Urothelium cell line (cell line): ENCODE data around the gene LCAT.

Experiments used
- DNase-seq: peaks from one replicate; pipeline ENCODE4 v3.0.0; 2011; ENCODE audit warnings: low spot score, mixed read lengths
- FAIRE-seq: peaks from 2 replicates; lab custom pipeline; 2011; peaks lifted over from hg19 to GRCh38; lab: Jason Lieb, UNC

Gene LCAT

DNA sequence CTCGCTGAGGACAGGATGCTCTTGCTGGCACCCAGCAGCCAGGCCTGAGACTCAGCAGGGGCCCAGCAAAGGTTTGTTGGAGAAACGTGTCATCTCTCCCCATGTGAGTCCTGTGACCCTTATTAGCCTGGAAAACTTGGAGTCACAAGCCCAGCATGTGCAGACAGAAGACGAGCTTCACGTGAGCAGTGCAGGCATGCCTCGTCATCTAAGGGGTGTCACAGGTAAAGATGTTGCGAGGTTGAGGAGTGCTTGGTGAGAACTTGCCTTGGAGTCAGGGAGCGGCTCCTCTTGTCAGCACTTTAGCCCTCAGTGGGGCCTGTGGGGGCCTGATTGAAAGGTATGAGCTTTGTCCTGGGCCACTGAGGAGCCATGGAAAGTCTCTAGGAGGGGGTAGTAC lies 10.1 kb downstream of the LCAT start:
- FAIRE-seq: no peak
- no peak for DNase-seq

GRCh38 chr16:67932462-67932840 lies 11.5 kb downstream of the LCAT start:
- FAIRE-seq: no peak

GRCh38 chr16:67931712-67932461 lies 12.0 kb downstream of the LCAT start, which contains the start of gene CTRL:
Gene CTRL, minus strand, starts transcription at chr16:67931862. Its CDS starts 10 bp downstream, at chr16:67931852.
- DNase-seq (no peak), FAIRE-seq (no peak)

More at GRCh38 chr16:67932462-67932840, 11.5 kb downstream of the LCAT start:
- DNase-seq: no peak

DNA sequence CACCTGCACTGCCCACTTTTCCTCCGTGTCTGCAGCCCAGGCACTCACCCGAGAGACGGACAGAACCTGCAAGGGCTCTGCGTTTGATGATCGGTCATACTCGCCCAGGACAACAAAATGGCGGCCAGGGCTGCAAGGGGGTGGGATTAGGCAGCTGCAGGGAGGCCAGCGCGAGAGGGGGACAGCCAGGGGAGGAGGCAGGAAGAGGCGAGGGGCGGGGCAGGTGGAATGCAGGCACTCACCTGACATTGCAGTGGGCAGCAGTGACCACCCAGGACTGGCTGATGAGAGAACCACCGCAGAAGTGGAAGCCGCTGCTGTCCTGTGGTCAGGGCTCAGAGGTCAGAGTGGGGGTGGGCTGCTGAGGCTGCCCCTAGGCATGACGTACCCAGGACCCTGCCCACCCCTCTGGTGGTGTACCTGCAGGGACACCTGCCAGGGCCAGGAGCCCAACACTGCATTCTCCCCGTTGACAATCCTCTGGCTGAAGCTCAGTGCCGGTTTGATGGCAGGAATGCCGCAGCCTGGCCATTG lies 13.2 kb downstream of the LCAT start:
- DNase-seq (no peak), FAIRE-seq (no peak)

- DNase-seq: no peak
Measured at GRCh38 chr16:67930191-67930590, 13.7 kb downstream of the LCAT start.

GRCh38 chr16:67928561-67929364 lies 15.2 kb downstream of the LCAT start:
- peak; percentile 79 for FAIRE-seq
- peak; percentile 81 for DNase-seq

More at GRCh38 chr16:67930191-67930590, 13.7 kb downstream of the LCAT start:
- FAIRE-seq: no peak

DNA sequence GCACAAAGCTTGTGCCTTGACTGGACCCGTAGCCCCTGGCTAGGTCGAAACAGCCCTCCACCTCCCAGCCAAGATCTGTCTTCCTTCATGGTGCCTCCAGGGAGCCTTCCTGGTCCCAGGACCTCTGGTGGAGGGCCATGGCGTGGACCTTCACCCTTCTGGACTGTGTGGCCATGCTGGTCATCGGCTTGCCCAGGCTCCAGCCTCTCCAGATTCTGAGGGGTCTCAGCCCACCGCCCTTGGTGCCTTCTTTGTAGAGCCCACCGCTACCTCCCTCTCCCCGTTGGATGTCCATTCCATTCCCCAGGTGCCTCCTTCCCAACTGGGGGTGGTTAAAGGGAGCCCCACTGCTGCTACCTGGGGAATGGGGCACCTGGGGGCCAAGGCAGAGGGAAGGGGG lies 15.8 kb downstream of the LCAT start:
- no peak for DNase-seq
- no peak for FAIRE-seq

- DNase-seq (no peak), FAIRE-seq (no peak)
Measured at GRCh38 chr16:67927131-67927941, 16.6 kb downstream of the LCAT start.

DNA sequence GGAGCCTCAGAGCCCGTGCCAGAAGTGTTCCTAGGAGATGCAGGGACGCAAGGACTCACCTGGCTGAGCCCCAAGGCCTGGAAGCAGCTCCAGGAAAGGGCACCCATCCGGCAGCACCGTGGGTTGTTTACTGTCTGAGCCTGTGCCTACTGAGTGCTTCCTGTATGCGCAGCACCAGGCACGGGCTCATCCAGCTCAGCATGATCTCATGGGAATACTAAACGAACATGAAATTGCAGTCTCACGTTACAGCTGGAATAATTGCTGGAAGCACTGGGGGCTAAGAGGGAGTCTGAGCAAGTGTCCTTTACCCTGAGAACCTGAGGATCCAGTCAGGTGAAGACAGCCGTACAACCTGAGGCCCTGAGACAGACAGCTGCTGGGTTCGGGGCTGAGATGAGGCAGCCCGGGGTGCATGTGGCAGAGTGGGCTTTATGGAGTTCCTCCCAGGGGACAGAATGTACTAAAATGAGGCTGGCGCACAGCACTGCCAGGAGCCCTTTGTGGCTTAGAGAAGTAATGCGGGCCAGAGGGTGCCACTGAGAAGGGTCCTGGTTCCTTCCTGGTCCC lies 17.7 kb downstream of the LCAT start:
- DNase-seq (no peak), FAIRE-seq (no peak)

DNA sequence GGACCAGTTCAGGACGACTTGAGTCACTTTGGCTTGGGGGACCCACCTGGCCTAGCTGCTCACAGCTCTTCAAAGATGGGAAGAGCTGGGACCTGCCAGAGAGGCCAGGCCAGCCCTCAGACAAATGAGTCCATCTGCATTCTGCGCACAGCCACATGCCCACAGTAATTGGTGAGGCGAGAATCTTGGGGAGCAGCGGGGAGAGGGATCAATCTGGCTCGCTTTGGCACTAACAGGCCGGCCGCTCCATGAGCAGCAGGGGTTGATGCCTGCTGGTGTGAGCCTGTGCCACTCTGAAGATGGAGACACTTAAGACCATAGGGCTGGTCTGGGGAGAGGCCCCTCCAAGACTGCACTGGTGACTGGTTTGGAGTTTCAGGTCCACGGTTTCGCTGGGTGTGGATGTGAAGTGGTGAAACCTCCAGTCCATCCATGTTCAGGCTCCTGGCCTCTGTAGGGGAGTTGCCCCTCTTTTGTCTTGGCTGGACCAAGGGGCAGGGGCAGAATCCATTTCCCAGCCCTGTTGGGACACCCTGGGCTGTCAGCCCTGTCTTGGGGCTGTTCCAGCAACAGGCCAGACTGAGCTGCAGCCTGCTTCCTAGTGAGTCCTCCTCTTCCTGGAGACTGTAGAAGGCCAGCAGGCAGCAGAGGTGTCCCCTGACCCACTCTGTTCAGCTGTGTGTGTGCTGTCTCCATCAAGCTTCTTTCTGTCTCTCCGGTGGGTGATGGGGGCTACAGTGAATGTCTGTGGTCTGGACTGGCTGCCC lies 19.6 kb downstream of the LCAT start:
- no peak for FAIRE-seq

DNA sequence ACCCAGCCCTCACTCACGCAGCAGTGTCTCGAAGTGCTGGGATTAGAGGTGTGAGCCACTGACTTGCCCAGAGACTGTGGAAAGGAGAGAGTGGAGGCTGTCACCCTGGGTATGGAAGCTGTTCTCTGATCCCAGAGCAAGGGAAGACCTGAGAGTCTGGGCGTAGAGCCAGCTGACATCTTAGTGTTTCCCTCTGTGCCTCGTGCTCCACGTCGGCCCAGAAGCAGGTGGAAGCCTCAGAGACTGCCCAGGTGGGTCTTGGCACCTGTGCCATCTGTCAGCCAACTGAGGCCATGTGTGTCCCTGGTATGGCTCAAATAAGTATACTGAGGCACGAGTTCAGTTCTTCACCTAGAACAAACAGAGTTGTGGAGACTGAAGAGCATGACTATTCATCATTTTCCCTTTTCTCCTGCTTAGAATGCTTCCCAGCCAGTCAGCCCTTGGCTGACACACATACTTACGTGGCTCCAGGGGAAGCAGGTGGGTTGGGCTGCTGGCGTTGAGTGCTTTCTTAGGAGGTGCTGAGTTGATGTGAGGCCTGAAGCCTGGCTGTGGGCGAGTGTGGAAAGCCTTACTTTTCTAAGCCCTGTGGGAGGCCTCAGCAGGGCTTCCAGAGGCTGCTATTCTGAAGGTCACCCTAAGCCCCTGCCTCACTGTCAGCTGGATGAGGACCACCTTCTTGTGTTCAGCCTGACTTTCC lies 20.4 kb downstream of the LCAT start:
- no peak for FAIRE-seq
- no peak for DNase-seq

More for the DNA sequence above, 19.6 kb downstream of the LCAT start:
- no peak for DNase-seq

DNA sequence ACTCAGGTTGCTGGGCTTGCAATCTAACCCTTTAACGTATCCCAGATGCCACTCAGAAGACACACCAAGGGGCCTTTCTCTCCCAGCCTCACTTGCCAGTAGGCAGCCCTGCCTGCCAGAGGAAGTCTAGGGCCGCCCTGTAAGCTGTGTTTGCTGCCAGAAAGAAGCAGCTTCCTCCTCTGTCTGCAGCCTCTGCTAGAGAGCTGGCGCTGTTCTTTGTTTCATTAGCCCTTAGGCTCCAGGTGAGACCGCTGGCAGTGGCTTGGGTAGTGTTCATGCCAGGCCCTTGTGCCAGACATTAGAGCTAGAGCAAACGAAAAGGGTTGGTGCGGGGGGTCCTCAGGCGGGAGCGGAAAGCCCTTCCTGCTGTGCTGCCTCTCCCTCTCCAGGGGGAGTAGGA lies 21.2 kb downstream of the LCAT start:
- DNase-seq: no peak
- no peak for FAIRE-seq

GRCh38 chr16:67922221-67922620 lies 21.7 kb downstream of the LCAT start:
- DNase-seq (no peak), FAIRE-seq (no peak)

DNA sequence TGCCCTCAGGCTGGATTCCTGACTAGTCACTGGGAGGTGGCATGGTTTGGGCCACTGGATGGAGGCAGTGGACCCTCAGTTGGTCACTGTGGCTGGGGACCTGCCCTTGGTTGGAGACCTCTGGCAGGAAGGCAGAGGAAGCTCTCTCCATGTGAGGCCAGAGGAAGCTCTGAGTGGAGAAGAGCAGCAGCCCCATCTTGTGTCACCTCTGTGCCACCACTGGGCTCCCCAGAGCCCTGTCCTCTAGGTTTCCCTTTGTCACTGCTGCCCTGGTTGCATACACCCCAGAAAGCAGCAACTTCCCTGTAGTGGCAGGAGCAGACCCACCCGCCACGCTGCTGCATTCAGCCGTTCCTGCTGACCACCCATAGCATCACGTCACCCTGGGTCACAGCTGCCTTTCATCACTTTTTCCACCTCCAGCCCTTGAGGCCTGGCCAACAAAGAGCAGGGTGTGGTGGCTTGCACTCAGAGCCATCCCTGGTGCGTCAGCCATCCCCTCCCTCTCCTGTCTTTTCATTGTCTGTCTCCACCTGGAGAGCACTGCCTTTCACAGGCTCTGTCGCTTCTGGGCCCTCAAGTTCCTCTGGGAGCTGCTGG lies 24.2 kb downstream of the LCAT start:
- no peak for FAIRE-seq
- DNase-seq: no peak

- DNase-seq: peak; percentile 82
- FAIRE-seq: peak; percentile 76
Measured at GRCh38 chr16:67917852-67918236, 26.1 kb downstream of the LCAT start.

GRCh38 chr16:67917140-67917851 lies 26.6 kb downstream of the LCAT start:
- no peak for FAIRE-seq
- no peak for DNase-seq

DNA sequence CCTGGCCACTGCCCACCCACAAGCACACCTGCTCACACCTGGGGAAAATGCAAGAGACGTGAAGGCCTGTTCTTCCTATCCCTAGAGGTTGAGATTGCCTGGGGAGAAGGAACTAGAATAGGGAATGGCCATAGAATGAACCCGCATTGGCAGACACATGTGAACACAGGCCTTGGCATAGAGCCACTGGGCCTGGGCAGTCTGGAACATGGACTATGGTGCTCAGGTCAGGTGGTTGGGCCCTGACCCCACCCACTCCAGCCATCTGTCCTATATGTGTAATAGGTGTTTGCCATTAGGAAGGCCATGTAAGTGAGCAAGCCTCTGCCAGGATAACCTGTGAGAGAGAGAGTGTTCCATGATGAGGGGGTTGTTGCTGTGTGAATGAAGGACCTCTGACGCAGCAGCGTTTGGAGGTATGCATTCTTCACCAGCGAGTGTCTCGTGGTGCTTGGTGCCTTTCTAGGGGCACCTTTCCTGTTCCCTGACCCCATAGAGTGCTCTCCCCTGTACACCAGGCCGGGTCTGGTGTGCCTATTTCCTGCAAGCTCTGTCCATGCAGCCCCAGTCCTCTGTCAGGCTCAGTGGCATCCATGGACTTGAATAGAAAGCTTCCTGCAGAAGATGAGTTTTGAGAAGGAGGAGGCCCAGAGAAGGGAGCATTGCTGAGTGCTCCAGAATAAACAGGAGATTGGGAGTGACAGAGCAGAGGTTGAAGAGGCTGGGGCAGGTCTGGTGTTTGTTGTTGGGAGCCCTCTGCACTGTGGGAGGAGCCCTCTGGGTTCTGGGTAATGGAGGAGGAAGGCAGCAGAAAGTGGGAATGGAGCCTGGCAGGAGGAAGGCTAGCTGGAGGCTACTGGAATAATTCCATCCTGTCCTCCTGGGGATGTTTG lies 27.8 kb downstream of the LCAT start:
- DNase-seq: no peak
- FAIRE-seq: no peak
